GM04503 (cell line): ENCODE data around the gene IQCF2.
"Not testable (repeated sequence)": the region's sequence is repeated elsewhere in the genome, so short reads cannot be mapped to it uniquely, and the experiment has no call there.

Experiments
- DNase-seq: peaks from one replicate; pipeline ENCODE4 v3.0.0-alpha.2; 2012; ENCODE audit warnings: low read depth

The IQCF2 gene

DNA sequence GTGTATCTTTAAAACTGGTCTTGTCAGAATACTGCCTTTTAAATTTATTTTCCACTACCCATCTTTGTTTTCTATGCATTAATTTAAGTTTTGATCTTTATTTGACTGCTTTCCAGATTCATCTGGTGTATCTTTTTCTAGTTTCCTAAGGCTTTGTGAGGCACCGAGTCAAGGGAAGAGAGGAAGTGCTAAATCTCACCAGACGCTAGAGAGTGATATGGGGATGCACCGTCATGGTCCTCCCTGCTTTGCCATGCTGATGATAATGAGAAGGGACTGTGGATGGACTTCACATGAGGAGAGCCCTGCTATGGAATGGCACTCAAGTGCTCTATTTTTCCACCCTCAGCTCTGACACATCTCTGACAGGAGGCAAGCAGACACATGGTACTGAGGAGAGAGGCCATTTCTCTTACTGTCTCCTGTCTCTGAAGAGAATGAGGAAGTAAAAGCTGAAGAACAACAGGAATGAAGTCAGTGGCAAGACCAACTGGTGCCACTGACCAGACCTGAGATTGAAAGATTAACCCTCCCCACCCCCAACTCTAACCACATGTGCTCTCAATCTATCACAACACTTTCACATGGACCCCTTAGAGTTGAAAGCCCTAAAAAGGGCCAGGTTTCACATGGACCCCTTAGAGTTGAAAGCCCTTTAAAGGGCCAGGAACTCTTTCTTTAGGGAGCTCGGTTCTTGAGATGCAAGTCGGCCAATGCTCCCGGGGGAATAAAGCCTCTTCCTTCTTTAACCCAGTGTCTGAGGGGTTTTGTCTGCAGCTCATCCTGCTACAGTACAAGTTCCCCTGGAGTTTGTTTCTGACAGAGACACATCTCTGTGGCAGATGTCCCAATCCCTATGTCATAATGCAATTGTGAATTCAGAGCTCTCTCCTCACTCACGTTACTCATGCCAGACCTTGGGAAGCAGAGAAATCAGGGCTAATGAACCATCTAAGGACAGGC is at the start of gene IQCF2:
TSS of gene IQCF2 (plus strand) at position 913 of the 963 bp plus-strand sequence. CDS start 52 bp downstream, outside the sequence.
- DNase-seq = no peak

DNA sequence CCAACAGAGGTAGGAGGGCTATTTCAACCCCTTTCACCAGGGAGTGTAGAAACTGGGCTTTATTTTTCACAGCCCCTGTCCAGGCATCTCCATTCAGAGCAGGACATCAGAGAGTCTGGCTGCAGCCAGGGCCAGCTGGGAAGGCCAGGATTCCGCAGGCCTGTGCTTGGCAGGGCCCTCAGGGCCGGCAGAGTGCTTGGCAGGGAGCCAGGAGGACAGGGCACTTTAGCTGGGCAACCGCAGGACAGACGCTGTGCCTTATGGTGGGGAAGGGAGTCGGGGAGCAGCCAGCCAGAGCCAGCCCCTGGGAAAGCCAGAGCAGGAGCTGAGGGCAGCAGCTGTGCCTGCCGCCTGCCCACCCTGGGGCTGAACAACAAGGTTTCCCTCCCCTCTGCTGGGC is 47.9 kb upstream of the IQCF2 start:
- DNase-seq = no peak

DNA sequence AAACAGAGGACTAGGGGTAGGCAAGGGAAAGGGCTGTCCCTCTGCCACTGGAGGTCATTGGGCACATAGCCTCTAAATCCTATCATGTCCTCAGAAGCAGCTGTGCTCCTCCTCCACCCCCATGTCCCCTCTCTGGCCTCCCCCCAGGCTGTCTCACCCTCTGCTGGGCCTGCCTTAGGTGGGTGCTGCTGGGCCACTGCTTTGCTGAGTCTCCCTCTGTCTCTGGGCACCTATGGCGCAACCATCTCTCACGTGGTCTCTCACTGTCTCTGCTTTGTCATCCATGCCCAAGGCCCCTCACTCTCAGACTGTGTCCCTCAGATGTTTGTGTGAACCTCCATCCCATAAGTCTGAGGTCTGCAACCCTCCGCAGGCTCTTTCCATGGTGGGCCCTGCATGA is 47.4 kb upstream of the IQCF2 start:
- DNase-seq = no peak

DNA sequence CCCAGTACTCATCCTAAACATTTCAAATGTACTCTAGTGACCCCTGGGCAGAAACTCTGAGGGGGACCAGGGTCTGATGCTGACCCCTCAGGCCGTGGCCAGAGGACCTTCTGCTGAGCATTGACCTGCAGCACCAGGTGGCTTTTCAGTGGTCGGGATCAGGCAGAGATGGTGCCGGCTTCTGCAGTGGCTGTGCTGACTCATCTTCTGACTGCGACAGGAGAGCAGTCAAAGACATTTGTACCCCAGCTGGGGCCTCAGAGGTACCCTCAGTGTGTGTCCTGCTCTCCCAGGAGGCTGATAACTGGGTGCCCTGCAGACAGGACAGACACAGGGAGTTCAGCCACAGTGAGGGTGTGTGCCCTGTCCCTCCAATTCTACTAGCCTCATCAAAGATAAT is 45.8 kb upstream of the IQCF2 start:
- DNase-seq = no peak

DNA sequence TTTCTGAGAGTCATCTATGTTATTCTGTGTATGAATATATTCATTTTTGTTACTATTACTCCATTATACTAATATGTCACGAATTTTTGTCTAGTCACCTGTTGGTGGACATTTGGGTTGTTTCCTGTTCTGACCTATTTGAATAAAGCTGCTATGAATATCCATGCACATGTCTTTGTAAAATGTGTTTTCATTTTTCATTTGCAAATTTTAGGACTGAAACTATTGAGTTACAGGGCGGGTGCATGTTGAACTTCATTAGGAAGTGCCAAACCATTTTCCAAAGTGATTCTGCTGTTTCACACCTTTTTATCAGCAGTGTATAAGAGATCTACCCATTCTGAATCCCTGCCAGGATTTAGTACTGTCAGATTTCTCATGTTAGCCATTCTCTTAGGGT is 44.7 kb upstream of the IQCF2 start:
- DNase-seq = no peak

DNA sequence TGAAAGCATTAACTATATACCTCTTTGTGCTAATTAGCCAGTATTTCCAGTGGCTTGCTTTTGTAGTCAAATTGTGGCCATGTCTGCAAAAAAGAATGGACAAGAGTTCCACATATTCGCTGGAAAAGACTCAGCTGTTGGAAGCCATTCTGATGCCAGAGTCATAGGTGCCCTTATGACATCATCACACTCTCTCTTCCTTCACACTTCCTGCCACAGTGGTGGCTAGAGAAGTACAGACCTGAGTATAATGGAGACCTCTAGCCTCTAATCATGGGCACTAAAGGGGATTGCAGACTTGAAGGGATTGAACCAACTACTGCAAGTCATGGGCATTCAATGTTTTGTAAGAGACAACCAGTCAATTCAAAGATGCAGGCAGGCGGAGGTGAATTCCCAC is 44.0 kb upstream of the IQCF2 start:
- DNase-seq = no peak

DNA sequence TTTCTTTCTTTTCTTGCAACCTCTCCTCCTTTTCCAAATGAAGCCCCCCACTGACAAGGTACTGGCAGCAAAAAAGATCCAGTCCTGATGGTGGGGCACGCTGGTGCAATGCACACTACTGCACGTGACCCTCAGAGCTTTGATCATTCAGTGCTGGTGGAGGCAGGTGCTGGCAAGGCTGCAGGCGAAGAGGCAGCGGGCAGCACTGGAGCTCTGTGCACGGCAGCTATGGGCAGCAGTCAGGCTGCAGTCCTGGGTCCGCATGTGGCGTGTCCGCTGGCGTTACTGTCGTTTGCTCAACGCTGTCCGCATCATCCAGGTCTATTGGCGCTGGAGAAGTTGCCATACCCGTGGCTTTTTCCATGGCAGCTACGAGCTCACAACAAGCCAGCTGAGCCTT is 42.3 kb upstream of the IQCF2 start:
- DNase-seq = no peak

DNA sequence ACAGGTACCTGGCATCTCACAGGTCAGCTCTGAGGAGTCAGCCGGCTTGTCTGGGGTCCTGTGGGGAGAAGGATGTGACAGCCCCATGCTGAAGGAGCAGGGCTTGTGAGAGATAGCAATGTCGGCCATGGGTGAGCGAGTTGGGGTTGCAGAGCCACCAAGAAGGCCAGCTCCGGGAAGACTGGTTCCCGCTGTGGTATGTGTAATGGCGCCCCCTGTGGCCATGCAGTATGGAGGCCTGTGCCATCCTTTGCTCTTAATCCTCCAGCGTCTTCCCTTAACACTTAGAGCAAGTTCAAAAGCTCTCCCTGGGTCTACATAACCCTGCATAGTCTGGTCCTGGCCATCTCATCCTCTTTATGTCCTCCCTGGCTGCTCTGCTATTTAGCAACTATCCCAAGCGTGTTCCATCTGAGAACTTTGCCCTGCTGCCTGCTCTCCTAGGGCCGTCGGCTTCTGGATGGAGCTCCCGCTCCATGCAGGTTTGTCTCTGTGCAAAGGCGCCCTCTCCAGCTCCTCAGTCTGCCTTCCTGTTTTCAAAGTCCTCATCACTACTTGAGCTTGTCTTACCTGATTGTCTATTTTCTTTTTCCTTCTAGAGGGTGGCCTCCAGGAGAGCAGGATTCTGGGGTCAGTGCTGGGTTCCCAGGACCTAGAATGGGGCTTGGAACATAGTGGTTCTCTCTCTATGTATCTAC is 41.6 kb upstream of the IQCF2 start:
- no peak for DNase-seq

DNA sequence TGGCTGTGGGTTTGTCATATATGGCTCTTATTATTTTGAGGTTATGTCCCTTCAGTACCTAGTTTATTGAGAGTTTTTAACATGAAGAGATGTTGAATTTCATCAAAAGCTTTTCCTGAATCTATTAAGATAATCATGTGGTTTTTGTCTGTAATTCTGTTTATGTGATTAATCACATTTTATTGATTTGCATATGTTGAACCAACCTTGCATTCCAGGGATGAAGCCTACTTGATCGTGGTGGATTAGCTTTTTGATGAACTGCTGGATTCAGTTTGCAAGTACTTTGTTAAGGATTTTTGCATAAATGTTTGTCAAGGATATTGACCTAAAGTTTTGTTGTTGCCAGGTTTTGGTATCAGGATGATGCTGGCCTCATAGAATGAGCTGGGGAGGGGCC is 33.1 kb upstream of the IQCF2 start:
- DNase-seq = no peak

DNA sequence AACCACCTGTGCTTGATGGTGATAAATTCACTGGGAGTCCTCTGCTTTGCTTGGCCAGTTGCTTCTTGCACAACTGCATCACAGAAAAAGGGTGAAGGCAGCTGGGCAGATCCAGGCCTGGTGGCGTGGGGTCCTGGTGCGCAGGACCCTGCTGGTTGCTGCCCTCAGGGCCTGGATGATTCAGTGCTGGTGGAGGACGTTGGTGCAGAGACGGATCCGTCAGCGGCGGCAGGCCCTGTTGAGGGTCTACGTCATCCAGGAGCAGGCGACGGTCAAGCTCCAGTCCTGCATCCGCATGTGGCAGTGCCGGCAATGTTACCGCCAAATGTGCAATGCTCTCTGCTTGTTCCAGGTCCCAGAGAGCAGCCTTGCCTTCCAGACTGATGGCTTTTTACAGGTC is 31.1 kb upstream of the IQCF2 start:
- DNase-seq = no peak

DNA sequence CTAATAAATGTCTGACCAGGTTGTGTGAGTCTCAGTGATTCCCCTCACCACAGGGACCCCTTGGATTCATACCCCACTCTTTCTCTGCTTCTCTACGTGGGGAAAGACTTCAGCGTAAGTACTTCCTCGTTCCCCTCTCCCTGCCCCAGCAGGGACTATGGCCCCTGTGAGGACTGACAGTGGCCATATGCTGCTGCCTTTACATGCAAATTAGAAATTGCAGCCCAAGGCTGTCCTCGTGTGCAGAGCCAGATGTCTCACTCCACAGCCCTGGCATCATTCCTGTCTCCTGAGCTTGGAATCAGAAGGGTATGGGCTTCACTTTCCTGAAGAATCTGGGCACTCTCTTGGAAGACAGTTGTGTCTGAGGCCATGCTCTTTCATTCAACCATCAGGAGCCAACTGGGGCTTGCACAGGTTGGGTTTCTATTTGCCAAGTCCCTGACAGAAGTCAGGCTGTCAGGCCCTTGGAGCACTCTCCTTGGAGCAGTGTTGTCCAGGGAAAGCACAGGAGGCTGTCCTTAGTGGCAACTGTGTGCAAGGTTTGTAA is 30.5 kb upstream of the IQCF2 start:
- DNase-seq = no peak

DNA sequence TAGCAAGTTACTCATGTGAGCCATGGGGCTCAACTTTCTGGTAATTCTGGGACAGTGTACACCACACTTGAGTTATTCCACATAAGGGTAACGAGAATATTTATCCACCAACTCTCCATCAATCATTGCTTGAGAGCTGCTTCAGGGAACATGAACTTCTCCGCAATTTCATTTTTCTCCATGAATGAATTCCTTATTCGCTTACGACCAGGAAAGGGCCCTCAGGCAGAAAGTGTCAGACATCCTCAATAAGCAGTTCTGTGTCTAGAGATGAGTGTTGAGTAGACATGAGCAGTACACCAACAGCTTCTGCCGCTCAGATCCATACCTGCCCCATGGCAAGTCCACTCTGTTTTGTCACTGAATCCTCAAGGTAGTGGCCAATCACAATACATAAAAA is 24.8 kb upstream of the IQCF2 start:
- no peak for DNase-seq

DNA sequence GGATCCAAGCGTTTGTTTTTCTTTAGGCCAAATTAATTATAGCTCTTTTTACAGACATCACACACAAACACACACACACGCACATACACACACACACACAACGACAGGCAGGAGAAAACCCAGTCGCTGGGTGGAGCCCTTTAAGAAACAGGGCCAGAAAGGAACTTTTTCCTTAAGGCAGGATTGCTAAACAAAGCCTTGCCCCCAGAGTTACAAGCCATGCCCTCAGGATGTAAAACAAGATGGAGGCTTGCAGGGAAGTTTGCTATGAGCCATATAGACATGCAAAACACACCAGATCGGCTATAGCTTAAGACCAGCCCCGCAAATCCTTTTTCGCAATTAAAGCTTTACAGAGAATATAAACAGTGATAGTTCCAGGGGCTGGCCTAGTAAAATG is 16.3 kb upstream of the IQCF2 start:
- DNase-seq = no peak

DNA sequence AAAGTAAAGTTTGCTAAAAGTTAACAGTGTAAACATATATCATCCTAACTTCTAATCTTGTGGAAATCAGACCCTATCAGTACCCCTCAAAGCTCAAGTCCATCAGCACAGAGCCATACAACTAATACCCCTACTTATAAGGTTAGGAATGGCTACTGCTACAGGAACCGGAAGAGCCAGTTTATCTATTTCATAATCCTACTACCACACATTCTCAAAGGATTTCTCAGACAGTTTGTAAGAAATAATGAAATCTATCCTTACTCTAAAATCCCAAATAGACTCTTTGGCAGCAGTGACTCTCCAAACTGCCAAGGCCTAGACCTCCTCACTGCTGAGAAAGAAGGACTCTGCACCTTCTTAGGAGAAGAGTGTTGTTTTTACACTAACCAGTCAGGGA is 6.0 kb upstream of the IQCF2 start:
- DNase-seq = not testable (repeated sequence)

DNA sequence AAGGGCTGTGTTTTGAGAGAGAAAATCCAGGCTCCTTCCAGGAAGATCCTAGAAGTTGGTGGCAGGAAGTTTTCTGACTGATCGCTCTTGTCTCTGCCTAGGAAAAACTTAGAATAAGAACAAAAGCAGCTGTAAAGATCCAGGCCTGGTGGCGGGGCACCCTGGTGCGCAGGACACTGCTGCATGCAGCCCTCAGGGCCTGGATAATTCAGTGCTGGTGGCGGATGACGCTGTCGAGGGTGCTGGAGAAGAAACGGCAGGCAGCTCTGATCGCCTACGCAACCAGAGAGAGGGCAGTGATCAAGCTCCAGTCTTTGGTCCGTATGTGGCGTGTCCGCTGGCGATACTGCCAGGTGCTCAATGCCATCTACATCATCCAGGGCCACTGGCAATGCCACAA is 1.5 kb downstream of the IQCF2 start:
- no peak for DNase-seq

DNA sequence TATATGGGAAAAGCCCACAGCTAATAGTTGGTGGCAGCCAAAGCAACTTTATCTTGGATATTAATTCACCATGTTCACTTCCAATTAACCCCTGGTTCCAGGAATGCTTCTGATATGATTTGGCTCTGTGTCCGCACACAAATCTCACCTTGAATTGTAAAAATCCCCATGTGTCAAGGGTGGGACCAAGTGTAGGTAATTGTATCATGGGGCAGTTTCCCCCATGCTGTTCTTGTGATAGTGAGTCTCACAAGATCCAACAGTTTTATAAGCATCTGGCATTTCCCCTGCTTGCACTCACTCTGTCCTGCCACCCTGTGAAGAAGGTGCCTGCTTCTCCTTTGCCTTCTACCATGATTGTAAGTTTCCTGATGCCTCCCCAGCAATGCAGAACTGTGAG is 7.5 kb downstream of the IQCF2 start:
- DNase-seq = not testable (repeated sequence)

DNA sequence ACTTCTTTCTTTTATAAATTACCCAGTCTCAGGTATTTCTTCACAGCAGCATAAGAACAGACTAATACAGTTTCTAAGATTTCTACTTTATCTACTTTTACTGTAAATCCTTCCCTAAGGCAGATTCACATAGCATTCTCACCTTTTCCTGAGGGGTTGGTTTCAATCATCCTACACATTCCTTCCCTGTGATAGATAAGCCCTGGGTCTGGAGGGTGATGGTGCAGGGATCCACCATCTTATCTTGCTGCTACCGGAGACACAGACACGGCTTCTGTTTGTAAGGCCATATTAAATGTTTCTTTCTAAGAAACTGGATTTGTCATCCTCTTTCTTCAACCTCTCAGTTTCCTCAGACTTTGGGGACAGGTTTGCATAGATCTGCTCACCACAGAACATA is 7.9 kb downstream of the IQCF2 start:
- DNase-seq = no peak

DNA sequence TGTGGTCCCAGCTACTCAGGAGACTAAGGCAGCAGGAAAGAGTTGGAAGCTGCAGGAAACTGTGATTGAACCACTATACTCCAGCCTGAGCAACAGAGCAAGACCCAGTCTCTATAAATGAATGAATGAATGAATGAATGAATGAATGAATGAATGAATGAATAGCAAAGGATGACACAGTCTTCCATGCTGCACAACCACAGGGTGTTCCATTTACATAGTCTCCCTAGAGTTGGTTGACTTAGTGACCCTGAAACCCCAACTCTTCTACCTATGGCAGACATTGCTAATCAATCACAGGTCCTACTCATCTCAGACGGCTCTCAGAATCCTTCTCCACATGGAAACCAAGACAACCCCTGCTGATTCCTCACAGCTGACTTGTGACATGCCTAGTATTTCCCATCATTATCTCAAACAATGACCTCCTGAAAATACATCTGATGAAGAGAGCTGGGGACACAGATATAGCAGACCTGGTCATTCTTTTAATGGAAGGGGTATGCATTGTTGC is 11.9 kb downstream of the IQCF2 start:
- DNase-seq = no peak

DNA sequence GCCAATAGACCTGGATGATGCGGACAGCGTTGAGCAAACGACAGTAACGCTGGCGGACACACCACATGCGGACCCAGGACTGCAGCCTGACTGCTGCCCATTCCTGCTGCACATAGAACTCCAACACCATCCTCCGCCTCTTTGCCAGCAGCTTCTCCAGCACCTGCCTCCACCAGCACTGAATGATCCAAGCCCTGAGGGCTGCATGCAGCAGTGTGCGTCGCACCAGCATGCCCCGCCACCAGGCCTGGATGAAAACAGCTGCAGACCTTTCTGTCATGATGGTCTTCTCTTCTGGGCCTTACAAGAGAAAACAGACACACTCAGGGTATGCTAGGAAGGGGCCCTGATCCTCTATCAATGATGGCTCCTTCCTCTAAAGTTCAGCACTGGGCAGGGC is 12.5 kb downstream of the IQCF2 start:
- DNase-seq = no peak

DNA sequence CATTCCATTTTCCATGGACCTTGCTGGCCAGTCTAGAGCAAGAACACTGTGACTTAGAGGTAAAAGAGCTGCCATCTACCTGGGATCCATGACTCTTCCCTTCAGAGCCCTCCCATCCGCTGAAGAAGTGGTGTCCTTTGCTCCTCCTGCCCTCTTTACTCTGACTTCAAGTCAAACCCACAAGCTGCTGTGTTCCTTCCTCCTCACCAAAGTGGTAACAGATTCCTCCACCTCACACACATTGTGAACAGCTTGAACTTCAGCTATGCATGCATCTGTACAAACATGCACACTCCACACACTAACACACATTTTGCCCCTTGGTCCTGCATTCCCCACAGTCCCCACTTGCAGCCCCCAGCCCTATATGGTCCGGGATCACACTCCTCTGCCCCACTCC is 13.0 kb downstream of the IQCF2 start:
- DNase-seq = no peak

DNA sequence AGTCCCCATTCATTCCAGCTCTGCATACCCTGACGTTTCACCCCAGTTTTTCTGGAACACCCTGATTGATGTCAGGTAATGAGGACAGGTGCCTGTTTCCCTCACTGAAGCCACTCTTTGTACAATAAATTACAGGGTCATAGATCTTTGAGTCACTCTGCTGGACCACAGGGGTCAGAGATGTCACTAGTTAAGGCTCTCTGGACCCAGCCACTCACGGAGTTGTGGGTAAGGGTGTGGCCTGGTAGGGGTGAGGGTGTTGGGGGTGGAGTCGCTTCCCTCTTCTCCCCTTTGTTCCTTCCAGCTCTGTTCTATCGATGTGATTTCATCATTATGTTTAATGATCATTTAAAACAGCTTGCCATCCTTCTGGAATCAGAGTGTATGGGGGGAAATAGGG is 13.5 kb downstream of the IQCF2 start:
- no peak for DNase-seq

DNA sequence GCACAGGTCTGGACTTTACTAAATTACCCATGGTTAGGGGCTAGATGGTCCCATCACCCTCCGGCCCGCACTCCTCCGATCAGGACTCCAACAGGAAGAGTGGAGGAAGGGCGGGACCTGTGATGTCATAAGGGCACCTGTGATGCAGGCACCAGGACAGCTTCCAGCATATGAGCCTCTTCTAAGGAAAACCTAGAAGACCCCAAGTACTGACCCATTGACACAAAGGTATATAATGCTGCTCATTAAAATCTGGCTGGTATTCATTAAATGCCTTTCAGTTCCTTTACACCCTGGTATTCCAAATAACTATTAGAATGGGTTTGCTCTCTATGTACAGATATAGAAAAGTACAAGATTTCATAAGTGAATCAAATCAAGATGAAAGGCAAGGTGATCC is 14.1 kb downstream of the IQCF2 start, which contains the start of gene IQCF5:
TSS of gene IQCF5 (minus strand) at position 101 of the 400 bp plus-strand sequence. CDS start at position 31, 70 bp downstream.
- no peak for DNase-seq

DNA sequence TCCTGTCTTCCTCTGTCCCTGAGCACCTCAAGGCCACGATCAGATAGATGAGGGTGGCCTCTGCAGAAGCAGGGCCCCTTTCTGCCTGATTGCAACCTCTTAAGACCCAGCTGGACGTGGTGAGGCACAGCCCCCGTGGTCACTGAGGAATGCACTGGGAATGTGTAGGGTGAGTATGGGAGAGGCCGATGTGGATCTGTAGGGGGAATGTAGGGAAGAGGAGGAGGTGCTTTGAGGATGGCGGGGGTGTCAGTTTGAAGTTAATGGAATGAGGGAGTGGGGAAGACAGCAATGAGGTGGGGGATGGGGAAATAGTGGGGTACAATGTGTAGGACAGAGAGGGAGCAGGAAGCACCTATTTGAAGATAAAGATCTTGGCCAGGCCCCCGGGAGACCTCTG is 14.8 kb downstream of the IQCF2 start:
- no peak for DNase-seq
